Stimulated activated CD4-positive, alpha-beta T cell treated with anti-CD3 and anti-CD28 coated beads, Interleukin-15, amount 100 ng/mL, for 48 hours (primary cell): ENCODE results near the gene HLA-G.
"Not testable (repeated sequence)": the region's sequence is repeated elsewhere in the genome, so short reads cannot be mapped to it uniquely, and the experiment has no call there.

Experiments used
- DNase-seq, 2 donors: peaks; one replicate each; pipeline ENCODE4 v3.0.0-alpha.2; 2020; ENCODE audit warnings: low read depth in 2 of 2

Gene HLA-G

DNA sequence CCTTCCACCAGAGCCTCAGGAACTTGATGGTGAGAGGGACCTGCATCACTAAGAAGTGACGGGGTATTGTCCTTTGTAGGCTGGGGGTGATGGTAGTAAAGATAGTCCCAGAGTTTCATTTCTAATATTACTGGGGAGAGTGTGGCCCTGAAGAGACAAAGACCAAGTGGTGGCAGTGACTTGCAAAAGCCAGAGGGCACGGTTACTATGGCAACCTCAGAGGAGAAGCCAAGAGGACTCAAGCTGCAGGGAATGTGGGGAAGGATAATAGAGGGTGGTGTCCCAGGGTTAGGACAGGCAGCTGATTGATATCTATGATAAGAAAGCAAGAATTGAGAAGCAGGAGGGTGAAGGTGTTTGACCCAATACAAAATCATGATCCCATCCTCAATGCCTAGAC, 42.5 kb downstream of the HLA-G start:
- no peak for DNase-seq

DNA sequence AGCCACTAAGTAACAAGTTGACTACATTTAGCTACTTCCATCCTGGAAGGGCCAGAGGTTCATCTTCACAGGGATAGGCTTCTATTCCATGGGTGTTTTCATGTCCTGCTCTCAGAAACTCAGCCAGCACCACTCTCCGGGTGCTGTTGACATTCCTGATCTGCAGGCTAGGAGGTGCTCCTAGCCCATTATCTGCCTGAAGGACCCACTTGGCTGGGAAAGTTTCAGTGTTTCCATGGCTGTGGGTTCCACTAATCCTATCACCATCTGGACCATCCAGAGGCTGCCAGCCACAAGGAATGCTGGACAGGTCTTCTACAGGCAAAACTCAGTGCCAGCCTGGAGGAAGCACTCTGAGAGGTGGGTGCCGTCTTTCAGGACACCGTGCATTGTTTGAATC, 45.2 kb downstream of the HLA-G start:
- no peak for DNase-seq

- DNase-seq, result no peak
These were observed 47.6 kb downstream of the HLA-G start for GRCh38 chr6:29875257-29875656.

GRCh38 chr6:29875734-29876133, 48.1 kb downstream of the HLA-G start:
- not testable (repeated sequence) for DNase-seq
